Kidney tubule cell (primary cell): ENCODE measurements around the gene SLC9A8.
"Not testable (repeated sequence)": the region's sequence is repeated elsewhere in the genome, so short reads cannot be mapped to it uniquely, and the experiment has no call there.

Experiments
- DNase-seq: peaks from one replicate; pipeline ENCODE4 v3.0.0-alpha.2; 2018; ENCODE audit warnings: low spot score

Gene SLC9A8

DNA sequence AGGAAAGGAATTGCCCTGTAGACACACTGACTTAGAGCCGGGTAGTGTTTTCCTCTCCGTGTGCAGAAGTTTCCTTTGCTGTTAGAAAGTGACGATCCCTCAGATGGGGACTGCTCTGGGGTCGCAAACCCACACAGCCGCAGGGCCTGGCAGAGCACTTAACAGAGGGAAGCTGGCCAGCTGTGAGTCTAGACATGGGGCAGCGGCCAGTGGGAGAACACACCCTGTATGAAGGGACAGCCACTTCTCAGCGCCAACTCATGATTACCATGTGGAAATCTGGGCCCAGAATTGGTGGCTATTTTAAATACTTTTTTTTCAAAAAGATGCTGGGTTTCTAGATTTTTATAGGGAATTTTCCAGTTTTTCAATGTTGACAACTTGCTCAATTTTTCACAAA, 39.4 kb downstream of the SLC9A8 start:
- DNase-seq: no peak

DNA sequence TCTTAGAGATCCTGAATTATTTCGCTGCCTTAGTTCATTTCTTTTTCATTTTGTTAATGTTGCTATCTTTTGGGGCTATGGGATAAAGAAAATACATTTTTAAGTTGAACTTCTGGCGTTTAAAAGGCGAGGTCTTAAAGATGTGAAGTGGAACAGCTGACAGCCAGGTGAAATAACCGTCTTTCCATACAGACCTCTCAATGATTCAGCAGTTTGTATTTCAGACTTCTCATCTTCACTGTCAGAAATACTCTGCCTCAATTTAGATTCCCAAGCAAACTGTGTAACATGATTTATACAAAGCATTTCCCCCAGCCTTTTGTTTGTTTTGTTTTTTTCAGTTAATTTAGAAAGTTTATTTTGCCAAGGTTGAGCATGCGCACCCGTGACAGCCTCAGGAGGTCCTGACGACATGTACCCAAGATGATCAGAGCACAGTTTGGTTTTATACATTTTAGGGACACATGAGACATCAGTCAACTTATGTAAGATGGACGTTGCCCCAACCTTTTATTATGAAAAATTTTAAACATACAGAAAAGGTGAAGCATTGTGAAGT, 40.0 kb downstream of the SLC9A8 start:
- no peak for DNase-seq

DNA sequence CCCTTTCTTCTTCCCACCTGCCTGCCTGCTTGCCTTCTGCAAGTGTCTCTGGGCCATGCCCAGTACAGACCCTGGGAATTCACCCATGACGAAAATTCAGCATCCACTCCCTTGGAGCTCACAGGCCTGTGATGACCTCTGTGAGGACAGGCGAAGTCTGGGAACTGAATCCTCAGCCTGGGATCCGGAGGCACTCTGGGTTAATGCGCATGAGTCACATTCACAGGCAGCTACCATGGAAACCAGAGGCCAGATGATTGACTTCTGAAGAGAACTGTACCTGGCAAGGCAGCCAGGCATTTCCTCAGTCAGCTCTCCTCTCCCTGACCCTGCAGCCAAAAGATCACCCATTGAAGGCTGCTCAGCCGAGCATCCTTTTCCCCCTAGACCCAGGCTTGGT, 41.0 kb downstream of the SLC9A8 start:
- peak; percentile 90 for DNase-seq

DNA sequence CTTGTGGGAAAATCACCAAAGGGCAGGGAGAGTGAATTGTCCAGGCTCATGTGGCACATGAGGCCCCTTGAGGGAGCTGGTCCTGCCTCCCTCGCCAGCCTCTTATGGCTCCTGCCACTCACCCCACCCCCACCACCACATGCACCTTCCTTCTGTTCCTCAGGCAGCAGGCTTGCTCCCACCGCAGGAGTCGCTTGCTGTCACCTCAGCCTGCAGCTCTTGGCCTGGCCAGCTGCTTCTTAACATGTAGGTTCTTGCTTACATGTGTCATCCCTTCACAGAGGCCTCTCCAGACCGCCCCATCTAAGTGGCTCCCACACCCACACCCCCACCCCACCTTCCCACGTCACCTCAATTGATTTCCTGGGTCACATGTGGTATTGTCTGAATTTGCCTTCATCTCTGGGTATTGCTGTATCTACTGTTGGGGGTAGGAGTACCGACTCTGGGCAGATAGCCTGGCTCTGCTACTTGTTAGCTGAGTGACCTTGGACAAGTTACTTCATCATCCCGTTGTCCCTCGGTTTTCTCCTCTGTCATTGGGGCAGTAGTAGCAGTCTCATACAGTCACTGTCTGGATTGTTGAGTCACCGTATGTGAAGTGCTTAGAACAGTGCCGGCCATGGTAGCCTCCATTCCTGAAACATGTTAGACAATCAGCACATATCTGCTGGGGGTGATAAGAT, 41.7 kb downstream of the SLC9A8 start:
- DNase-seq: no peak

DNA sequence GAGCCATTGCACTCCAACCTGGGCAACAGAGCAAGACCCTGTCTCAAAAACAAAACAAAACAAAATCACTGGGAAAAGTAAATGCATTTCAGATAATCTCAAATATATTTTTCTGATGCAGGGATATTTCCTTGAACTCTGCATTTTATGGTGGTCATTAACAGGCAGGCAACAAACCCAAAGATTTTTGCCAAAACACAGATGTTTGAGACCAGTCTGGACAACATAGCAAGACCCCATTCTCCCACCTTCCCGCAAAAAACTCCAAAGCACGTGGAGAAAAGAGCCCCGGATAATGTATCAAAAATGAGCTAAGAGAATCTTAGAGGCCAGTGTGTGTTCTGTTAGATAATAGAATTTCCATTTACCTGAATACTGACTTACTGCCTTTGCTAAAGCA, 44.3 kb downstream of the SLC9A8 start:
- DNase-seq: no peak

DNA sequence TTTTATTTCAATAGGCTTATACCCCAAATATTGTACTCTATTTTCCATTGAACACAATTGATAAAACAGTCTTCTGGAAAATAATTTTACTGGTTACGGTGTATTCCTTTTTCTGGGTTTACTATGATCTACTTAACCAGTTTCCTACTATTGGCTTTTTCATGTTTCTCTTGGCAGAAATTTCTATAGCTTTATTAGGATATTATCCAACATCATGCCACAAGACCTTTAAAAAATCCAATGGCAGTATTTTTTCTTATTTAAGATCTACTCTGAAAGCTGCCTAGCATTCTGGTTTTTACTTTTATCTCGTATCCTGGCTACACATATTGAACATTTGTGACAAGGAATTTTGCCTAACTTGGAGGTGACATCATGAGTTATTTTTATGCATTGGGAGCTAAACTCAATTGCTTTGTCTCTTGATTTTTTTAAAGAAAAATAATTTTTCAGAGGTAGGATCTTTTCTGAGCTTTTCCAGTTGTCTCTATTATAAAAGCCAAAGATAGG, 45.5 kb downstream of the SLC9A8 start:
- no peak for DNase-seq

DNA sequence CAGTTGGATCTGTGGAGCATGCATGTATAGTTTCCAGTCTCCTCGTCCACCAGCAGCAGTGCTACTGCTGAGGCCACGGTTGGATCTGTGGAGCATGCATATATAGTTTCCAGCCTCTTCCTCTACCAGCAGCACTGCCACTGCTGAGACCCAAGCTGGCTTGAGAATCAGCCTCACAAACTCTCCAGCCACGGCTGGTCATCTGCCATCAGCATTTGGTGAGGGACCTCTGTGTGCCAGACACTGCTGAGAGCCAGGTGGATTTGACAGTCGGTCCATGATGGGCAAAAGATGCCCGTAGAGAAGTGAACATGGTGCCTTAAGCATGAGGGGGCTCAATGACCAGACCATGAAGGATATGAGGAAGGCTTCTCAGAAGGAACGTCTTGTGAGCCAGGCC, 46.4 kb downstream of the SLC9A8 start:
- DNase-seq: no peak

DNA sequence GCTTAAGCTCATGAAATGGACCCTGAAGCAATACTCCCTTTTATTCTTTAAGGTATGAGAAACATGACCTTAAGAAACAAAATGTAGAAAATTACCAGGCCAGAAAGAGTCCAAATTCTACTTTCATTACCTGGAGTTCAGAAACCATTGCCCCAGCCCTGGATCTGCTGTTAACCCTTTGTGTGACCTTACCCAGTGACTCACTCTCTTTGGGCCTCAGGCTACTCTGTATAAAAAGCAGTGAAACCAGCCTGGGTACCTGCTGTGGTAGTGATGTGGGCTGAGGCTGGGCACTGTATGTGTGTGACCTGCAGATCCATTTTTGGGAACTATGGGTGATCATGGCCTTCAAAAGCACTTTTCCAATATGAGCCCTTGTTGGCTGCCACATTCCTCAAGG, 47.2 kb downstream of the SLC9A8 start:
- peak; percentile 29 for DNase-seq

DNA sequence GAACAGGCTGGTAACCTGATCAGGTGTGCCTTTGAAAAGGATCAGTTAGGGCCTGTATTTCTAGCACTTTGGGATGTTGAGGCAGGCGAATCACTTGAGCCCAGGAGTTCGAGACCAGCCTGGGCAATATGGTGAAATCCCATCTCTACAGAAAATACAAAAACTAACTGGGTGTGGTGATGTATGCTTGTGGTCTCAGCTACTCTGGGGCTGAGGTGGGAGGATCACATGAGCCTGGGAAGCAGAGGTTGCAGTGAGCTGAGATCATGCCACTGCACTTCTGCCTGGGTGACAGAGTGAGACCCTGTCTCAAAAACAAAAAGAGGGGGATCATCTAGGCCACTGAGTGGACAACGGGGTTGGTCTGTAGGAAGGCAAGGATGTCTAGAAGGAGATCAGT, 48.6 kb downstream of the SLC9A8 start:
- DNase-seq: not testable (repeated sequence)

DNA sequence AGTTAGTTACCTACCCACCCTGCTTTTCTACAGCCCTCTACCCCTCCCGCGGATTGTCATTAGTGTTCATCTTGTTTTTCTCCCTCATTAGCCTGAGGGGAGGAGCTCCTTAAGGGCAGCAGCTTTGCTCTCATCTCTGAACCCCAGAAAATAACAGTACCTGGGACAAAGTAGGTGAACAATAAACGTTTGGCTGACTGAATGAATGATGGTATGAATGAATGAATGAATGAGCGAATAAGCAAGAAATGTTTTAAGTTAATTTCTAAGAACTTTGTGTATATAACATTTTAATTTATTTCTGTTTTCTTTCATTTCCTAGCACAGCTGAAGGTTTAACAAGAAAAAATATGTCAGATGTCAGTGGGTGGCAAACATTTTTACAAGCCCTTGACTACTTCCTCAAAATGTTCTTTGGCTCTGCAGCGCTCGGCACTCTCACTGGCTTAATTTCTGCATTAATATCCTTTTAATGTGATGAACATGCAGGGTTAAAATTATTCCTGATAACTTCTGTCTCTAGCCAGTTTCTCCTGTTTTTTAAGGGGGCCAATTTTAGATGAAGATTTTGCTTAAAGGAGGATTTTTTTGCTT, 50.1 kb downstream of the SLC9A8 start:
- no peak for DNase-seq

DNA sequence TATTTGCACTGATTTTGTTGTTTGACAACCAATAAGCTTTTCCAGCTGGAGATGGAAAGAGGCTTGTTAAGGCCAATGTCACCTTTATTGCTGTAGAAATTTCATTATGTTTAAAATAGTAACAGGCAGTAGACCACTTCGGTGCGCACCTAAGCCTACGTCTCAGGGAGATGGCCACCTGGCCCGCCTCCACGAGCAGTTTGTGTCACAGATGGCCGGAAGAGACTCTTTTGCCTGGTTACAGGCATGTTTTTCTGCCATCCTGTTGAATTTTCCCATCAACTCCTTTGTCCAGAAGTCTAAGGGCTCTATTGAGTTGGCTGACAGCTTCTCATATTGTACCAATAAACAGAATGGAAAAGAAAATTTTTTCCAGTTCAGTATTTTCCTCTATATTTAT, 51.0 kb downstream of the SLC9A8 start:
- no peak for DNase-seq

DNA sequence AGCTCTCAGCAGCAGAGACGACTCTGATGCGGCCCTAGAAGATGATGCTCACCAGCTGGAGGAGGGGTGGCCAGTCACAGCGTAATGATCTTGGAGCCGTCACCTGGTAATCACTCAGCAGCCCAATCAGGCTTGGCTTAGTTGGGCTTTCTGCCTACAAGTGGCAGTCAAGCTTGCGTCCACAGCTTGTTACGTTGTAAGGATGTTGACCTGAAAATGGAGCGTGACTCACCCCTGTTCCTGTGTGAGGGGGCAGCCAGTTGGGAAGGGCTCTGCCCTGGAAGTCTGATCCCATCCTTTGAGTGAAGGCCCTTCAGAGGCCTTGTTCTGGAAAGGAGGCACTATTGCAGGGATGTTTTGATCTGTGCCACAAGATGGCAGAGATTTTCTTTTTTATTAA, 52.9 kb downstream of the SLC9A8 start:
- DNase-seq: no peak

DNA sequence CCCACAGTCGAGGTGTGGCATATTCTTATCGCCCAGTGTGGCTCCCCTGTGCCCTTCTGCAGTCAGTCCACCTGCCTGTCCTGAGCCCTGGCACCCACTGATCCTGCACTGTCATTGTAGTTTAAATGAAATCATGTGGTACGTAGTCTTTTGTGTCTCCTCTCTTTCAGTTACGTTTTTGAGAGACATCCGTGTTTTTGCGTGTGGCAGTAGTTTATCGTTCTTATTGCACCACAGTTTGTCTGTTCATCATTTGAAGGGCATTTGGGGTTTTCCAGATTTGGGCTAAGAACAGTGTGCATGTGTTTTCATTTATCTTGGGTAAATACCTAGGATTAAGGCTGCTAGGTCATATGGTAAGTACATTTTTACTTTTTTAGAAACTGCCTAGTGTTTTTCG, 53.4 kb downstream of the SLC9A8 start:
- no peak for DNase-seq

DNA sequence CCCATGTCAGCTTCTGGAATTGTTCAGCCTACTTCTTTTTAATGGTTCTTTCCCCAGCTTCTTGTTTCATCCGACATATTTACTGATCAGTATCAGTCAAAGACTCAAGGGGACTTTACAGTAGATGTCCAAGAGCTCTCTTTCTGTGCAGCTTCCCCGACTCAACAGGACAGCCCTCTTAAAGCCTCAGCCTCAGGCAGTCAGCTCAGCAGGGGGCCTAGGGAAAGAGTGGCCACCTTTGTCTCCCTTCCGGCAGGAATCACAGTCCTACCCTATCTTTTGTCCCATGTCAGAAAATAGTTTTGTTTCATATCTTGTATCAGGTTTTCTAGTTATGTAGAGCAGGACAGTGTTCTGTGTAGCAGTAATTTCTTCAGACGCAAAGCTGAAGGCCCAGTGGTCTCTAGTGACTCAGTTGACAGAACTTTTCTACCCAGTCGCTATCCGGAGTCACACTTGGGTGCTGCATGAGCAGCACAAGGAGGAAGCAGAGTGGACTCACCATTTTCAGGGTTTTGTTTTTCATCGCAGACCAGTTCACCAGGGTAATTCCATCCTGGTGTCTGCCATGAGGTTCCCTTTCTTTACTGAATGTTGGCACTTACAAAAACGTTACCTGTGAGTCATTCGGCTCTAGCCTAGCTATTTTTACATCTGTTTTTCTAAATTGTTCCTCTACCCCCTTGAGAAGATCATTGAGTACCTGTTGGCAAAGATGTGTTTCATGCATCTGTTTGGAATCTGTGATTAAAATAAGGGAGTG, 55.0 kb downstream of the SLC9A8 start:
- no peak for DNase-seq

DNA sequence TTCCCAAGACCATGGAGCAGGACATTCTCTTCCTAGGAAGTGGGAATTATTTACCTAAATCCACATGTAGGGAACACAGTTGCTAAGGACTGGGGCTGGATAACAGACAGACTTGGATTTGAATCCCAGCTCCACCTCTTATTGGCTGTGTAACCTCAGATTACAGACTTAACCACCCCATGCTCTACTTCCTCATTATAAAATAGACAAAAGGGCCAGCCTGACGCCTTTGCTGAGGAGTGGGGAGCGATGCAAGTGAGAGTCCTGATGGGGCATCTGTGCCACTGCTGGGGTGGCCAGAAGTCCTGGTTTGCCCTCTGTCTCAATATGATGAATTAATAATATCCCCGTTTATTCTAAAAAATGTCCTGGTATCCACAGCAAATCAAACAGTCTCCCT, 55.9 kb downstream of the SLC9A8 start:
- DNase-seq: no peak

DNA sequence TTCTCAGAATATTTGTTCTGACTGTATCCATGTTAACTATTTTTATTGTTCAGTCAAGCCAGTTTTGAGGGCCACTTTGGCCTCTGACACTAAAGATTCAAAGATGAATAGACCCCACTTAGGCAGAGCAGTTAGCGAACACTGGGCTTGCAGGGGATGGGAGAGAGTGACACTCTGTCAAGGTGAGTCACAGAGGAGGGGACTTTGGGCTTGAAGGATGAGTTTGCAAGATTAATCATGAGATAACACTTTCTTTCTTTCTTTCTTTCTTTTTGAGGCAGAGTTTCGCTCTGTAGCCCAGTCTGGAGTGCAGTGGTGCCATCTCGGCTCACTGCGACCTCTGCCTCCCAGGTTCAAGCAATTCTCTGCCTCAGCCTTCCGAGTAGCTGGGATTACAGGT, 56.3 kb downstream of the SLC9A8 start:
- no peak for DNase-seq

DNA sequence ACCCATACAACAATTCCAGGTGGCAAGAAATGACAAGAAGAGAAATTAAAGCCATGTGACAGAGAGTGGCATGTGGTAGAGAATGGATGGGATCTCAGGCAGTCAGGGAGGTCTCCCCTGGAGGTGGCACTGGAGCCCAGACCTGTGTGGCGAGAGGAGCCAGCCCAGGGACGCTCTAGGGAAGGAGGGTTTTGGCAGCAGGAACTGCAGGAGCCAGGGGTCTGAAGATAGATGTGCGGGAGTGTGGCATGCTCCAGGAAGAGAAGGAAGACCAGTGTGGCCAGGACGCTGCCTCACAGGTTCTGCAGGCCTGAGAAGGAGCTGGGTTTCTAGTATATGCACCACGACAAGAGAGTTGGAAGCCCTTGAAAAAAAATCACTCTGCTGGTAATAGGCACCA, 57.6 kb downstream of the SLC9A8 start:
- DNase-seq: no peak

DNA sequence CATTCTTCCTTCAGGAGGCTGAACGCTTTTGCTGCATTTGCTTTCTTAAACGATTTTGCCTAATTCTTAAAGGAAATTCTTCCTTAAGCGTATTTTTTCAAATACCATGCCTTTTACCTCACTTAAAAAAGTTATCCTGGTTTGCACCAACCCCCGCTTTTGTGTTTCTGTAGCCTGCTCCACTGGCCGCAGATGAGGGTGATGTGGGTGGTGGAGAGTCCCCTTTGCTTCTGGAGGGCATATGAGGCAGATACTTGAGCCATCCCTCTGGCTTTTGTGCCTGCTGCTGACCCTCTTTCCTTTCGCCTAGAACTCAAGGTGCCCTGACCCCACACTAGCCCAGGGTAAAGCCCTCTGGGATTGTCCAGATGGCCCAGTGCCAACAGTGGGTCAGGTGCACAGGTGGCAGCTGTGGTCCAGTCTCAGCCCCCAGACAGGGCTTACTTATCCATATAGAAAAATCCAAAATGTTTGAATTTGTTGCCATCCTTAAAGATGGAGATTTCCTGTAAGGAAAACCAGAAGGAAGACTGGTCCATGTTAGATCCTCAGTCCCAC, 58.8 kb downstream of the SLC9A8 start:
- no peak for DNase-seq

DNA sequence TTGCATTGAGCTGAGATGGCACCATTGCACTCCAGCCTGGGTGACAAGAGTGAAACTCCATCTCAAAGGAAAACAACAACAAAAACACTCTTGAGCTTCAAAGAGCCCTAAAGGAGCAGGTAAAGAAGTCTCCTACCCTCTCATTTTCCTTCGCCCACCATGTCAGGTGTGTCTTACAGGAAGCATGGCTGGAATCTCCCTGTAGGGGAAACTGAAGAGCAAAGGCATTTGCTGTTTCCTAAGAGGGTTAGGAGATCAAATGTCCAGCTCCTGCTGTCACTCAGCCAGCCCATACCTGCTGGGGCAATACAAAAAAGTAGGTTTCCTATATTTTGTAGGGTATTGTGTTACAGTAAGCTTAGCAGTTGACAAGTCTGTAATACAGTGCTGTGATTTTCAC, 59.4 kb downstream of the SLC9A8 start:
- no peak for DNase-seq

DNA sequence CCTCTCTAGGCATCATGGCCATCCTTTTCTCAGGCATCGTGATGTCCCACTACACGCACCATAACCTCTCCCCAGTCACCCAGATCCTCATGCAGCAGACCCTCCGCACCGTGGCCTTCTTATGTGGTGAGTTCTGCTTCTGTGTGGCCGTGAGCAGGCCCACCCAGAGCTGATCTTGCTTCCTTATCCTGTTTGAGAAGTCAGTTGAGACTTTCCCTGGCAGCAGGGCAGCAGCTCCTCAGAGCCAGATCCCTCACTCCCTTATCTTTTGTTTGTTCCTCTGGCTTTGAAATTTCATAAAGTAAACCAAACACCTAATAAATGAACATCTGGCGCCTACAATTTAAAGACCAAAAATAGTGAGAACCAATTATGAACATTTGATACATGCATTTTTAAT, 62.1 kb downstream of the SLC9A8 start:
- no peak for DNase-seq

DNA sequence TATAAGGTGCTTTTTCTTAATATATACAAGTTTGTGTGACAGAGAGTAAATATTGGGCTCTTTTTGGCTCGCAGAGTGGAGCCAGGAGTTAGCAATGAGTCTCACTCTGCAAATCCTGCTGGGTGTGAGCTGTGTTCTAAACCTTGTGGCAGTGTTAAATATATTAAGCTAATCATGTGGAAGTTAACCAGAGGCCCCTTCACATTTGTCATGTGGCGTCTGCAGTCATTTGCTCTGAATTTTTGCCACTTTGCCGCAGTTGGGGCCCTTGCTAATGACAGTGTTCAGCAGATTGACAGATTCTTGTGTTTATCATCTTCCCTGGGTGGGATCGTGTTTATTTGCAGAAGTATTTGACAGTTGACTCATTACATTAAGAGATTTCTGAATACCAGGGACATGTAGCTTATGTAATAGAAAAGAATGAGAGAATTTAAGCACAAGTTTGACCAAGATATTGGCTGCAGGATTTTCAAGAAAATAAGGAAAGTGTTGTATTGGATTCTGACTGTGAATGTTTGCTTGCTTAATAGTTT, 64.8 kb downstream of the SLC9A8 start:
- DNase-seq: no peak

DNA sequence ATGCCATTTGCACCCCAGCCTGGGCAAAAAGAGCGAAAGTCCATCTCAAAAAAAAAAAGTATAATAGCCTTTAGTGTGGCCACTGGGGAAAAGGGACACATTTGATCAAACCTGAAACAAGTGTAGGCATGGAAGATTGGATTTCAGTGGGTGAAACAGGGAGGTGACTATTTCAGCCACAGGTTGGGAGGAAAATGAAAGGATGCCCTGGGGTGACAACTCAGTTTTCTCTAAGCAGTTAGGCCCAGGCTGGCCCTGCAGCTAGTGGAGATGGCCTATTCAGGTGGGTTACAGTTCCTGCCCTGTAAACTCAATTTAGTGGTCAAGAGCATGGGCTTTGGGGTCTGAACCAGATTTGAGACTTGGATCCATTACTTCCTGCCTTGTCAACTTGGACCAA, 66.3 kb downstream of the SLC9A8 start:
- no peak for DNase-seq
